GM19372 (cell line): ENCODE measurements around the gene TSPEAR.

Experiments
- ATAC-seq: cut with Tn5 transposase; IDR thresholded peaks from one replicate; pipeline ENCODE4 v1.9.1; 2021; ENCODE audit warnings: mild to moderate bottlenecking, low read depth, moderate library complexity; ENCODE audit not compliant: unreplicated experiment

Gene TSPEAR

GRCh38 chr21:44537930-44538911 is 173.2 kb downstream of the TSPEAR start:
- no peak for ATAC-seq

- ATAC-seq: no peak
Measured at GRCh38 chr21:44535963-44536362, 175.4 kb downstream of the TSPEAR start.

GRCh38 chr21:44534688-44535087 is 176.7 kb downstream of the TSPEAR start:
- ATAC-seq: no peak

GRCh38 chr21:44533891-44534627 is 177.3 kb downstream of the TSPEAR start:
- ATAC-seq: no peak

DNA sequence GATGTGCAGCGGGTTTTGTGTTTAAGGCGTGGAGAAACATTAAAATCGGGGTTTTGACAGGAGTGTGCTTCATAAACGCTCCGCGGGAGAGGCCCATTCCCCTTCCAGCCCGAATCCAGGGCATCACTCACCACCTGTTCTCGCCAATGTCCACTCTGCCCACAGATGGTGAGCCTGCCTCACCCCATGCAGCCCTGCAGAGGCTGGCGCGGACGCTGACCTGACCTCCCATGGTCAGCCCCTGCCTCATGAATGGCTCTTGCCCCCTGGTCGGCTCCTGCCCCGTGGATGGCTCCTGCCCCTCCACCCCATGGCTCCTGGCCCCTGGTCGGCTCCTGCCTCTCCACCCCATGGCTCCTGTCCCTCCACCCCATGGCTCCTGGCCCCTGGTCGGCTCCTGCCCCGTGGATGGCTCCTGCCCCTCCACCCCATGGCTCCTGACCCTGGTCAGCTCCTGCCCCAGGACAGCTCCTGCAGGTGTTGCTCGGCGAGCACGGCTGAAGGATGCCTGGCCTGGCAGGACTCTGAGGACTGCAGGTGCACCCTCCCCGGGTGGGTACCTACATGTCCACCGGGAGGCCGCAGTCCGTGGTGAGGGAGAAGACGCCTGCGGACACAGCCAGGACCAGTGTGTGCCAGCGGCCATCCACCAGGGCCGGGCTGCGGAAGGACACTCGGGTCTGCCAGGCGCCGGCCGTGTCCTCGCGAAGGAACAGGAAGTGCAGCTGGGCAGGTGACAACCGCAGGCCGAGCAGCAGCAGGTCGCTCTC is 178.1 kb downstream of the TSPEAR start:
- ATAC-seq: no peak

GRCh38 chr21:44532712-44533111 is 178.7 kb downstream of the TSPEAR start:
- no peak for ATAC-seq

GRCh38 chr21:44531606-44532564 is 179.5 kb downstream of the TSPEAR start:
- ATAC-seq: no peak

GRCh38 chr21:44530903-44531605 is 180.3 kb downstream of the TSPEAR start:
- ATAC-seq: no peak

DNA sequence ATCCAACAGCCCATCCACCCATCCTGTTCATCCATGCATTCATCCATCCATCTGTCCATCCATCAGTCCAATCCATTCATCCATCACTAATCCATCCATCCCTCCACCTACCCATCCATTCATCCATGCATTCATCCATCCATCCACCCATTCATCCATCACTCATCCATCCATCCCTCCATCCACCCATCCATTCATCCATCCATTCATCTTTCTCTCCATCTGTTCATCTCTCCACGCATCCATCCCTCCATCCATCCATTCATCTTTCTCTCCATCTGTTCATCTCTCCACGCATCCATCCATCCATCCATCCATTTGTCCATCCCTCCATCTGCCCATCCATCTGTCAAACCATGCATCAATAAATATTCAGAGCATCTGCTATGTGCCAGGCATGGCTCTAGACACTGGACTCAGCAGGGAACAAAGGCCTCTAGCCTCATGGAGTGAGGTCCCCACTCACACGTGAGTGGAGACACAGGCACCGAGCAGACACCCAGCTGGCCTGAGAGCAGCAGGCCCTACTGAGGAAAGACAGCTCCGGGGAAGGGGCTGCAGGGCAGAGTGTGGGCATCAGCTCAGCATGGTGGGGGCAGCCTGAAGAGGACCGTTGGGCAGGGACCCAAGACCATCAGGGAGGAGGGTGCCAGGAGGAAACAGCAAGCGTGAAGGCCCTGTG is 181.0 kb downstream of the TSPEAR start:
- no peak for ATAC-seq

GRCh38 chr21:44529503-44530125 is 181.8 kb downstream of the TSPEAR start:
- ATAC-seq: no peak

DNA sequence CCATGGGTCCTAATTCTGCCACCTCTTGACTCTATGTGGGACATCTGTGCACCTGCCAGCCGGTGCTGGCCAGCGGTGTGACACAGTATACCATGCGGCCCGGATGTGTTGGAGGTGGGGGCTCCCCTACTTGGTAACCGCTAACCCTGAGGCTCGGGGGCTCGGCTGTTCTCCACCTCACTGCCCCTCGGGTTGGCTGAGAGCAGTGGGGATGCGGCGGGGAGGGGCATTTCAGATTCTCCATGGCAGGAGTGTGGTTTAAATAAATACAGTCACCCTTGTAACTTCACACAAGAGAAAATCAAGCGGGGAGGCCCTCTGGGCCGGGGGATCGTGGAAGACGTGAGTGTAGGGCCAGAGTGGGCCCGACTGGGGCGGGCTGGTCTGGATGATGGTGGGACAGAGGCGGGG is 182.4 kb downstream of the TSPEAR start:
- ATAC-seq: no peak

GRCh38 chr21:44528634-44528995 is 182.8 kb downstream of the TSPEAR start:
- no peak for ATAC-seq

DNA sequence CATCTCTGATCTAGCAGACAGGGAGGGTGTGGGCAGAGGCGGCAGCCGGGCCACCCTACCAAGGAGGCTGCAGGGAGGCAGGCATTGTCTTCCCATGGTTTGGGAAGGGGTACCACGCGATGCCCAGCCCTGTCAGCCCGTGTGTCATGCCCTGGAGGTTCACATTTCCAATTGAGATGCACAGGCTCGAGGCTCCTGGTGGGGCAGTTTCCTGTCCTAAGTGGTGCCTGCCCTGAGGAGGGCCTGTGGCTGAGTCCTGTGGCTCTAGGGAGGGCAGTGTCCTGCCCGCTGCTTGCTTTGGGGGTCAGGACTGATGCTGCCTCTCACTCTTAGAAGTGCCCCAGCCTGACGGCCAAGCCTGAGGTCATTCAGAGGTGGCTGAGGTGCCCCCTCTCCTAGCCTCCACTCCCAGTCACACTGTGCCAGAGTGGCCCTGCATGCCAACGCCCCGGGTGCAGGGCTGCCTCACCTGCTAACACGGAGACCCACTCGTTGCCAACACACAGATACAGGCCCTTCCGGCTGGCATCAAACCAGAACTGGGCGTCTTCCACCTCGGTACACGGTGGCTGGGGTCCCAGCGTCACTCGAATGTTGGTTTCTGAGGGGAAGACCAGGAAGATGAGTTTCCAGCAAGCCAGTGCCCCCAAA is 183.3 kb downstream of the TSPEAR start:
- ATAC-seq: no peak

GRCh38 chr21:44527156-44527982 is 184.0 kb downstream of the TSPEAR start:
- no peak for ATAC-seq

DNA sequence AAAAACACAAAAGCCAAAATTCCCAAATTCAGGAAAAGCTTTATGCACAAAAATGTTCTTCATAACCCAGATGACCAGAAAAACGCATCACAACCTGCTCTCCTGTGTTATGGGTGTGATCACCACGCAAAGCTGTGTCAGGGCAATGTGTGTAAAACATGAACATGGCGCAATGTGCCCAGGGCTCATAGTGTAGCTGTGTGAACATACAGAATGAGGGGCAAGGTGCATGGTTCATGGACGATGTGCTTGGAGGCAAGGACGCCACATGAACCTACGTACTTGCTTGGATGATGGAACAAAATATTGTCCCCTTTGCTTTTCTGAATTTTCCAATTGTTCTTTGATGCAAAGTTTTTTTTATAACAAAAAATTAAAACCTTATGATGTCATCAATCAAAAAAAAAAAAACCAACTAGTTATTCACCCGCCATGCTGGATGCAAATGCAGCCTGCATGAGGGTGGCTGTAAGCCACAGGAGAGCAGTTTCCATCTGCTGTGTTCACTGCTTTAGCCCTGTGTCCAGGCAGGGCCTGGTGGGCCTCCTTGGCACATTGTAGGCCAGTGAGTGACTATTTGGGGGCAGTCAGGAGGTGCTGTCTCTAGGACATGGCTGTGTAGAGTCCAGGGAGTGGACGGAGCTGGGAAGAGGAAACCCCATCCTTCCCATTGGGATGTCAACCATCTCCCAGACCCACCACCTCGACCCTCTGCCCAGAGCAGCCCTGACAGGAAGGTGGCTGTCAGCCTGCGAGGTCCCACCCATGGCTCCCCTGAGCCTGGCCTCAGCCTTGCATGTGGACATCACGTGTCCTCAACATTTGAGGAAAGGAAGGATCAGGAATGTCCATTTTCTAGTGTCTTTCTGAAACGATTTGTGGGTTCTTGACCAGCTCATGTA is 185.0 kb downstream of the TSPEAR start:
- ATAC-seq: no peak
